HFF-Myc (cell line): Measurements from ENCODE around the gene GNS.

ENCODE experiments used
- DNase-seq: peaks from one replicate; pipeline ENCODE4 v3.0.0-alpha.2; 2011; ENCODE audit warnings: low read depth; ENCODE audit errors: extremely low read depth
- H3K4me3 ChIP-seq: replicated peaks from 2 replicates; pipeline ENCODE4 v1.5.1; 2011; ENCODE audit warnings: low read depth, mild to moderate bottlenecking, control low read depth, low read length
- TF ChIP-seq, protein P1 (sequence below): IDR thresholded peaks from 2 replicates; pipeline ENCODE4 v1.5.1; 2012; ENCODE audit warnings: mild to moderate bottlenecking, low read depth, low read length, control low read depth; ENCODE audit errors: missing control alignments

GNS gene

DNA sequence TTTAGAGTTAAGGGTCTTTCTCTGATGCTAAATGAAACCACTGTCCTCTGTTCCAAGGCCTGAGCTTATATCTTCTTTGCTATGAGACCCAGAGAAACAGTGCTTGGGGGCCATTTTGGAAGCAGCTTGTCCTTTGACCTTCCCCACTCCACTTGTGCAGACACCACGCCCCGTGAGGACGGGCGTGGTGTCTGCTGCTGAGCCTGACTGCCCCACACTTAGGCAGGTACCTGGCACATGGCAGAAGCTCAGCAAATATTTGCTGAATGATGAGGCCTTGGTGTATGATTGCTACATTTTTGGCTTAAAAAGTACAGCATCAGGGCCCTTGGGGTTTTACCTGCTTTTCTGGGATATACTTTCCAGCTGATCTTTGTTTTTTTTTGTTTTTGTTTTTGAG lies 79.0 kb downstream of the GNS start:
- H3K4me3 ChIP-seq = no peak overlapping the region
- TF ChIP-seq, protein P1, sequence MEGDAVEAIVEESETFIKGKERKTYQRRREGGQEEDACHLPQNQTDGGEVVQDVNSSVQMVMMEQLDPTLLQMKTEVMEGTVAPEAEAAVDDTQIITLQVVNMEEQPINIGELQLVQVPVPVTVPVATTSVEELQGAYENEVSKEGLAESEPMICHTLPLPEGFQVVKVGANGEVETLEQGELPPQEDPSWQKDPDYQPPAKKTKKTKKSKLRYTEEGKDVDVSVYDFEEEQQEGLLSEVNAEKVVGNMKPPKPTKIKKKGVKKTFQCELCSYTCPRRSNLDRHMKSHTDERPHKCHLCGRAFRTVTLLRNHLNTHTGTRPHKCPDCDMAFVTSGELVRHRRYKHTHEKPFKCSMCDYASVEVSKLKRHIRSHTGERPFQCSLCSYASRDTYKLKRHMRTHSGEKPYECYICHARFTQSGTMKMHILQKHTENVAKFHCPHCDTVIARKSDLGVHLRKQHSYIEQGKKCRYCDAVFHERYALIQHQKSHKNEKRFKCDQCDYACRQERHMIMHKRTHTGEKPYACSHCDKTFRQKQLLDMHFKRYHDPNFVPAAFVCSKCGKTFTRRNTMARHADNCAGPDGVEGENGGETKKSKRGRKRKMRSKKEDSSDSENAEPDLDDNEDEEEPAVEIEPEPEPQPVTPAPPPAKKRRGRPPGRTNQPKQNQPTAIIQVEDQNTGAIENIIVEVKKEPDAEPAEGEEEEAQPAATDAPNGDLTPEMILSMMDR = no peak
- DNase-seq = no peak

DNA sequence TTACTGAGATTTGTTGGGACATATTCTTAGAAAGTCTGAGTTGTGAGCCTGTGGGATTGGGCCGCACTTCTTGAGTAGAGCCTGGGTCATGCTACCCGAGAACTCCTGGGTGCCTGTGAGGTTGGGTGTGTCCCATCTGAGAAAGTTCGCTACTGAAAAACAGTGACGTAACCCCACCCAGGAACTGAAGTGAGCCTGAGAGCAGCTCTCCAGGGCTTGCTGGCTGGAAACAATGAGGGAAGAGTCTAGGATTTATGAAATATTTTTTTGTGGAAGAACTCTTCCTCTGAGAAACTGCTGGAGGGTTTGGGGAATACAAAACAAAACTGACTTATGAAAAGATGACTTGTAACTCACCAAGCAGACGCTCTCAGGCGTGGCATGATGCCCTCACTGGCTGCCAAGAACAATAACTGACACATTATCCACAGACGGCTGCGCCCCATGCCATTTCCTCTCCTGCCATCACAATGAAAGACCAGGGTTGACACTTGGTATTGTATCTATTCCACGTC lies 79.7 kb downstream of the GNS start:
- TF ChIP-seq, protein P1 = no peak
- no peak for DNase-seq
- no peak overlapping the region for H3K4me3 ChIP-seq

DNA sequence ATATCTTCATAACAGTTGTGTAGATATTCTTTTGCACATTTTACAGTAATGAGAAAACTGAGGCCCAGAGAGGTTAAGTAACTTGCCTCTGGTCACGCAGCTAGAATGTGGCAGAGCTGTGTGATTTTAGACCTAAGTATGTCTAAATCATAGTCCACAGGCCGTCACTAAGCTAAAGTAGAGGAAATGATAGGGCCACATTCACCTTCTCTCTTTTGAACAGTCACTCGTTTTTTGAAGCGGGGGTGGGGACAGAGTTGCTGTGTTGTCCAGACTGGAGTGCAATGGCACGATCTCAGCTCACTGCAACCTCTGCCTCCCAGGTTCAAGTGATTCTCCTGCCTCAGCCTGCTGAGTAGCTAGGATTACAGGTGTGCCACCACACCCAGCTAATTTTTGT lies 80.4 kb downstream of the GNS start:
- no peak overlapping the region for H3K4me3 ChIP-seq
- TF ChIP-seq, protein P1 = no peak
- DNase-seq = no peak

DNA sequence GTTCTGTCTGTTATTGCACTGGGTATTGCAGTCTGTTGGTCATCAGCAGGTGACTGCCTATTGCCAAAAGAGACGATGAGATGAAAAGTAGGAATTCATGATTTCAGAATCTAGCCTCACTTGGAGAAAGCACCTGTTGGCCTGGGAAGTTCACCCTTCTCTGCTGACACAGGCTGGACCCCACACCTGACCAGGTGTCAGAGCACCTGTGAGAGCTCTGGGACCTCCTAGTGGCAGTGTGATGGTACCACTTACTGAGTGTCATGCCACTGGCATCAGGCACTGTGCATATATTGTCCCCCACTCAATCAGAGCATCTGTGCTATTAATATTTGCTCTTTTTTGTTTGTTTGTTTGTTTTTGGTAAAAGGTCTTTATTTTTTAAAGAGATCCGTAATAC lies 81.0 kb downstream of the GNS start:
- TF ChIP-seq, protein P1 = no peak
- no peak for DNase-seq

DNA sequence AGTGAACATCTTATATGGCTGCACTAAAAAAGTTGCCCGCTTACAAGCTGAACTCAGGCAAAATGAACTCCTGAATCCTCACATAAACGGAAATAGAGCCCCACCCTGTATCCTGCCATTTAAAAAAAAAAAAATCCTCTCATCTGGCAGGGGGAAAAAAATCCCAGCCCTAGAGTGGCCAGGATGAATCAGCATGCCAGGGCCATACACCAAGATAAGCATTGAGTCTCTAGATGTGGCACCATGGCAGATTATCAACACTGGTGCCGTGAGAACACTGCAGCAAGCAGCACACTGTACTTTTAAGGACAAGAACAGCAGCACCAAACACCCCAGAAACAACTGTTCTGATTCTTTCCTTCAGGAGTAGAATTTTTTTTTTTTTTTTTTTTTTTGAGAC lies 83.4 kb downstream of the GNS start:
- H3K4me3 ChIP-seq = no peak overlapping the region
- DNase-seq = no peak
- TF ChIP-seq, protein P1 = no peak

More for the DNA sequence above, 81.0 kb downstream of the GNS start:
- H3K4me3 ChIP-seq = no peak overlapping the region

DNA sequence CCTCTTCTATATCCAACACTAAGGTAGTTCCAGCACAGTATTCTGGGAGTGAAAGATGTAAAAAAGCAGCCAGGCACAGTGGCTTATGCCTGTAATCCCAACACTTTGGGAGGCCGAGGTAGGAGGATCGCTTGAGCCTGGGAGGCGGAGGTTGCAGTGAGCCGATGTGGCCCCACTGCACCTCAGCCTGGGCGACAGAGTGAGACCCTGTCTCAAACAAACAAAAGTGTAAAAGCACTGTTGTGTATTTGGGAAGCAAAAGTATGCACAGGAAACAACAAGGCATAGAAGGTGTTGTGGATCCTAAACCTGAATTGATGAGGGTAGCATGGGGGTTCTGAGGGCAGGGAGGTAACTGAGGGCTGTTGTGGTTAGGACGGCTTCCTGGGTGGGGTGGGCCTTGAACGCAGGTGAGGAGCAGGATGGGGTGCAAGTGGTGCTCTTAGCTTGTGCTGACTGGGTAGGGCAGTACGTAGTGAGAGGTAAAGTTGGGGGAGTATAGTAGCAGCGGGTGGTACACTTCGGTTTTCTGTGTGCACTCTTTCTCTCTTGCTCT lies 84.8 kb downstream of the GNS start:
- H3K4me3 ChIP-seq = no peak overlapping the region
- DNase-seq = no peak
- TF ChIP-seq, protein P1 = no peak
